ENCODE measurements around the gene ZNF555. TPM values are rescaled to one million over a fixed set of nuclear protein-coding genes. Genes with fewer than 3 reads are reported as not detected.

ZNF555 gene
- total and polyA plus RNA-seq, 2 of the 13 experiments (the other 11 are each of a cell fraction or from before 2014, with no cell fraction given), result 5.0 to 8.0 TPM

DNA sequence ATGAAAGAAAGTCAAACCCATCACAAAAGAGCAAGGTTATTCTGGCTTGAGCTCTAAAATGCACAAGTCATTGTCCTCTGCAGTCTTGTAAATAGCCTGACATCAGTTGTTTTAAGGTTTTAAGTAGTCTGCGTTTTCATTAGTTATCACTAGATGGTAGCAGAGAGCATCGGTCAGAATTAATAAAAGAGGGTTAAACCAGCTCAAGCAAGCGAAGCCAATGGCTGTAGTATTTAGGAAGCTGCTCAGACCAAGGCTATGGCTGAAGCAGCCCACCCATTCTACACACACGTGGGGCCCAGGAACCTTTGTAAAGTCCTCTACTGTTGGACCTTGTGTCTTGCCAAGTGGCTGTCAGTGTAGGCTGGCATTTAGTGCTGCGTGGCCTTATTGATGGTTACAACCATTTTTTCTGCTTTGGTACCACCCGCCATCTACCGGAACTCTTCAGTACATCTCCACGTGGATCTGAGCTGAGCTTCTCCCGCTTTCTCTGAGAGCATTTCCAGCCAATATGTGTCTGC is 46.2 kb downstream of the ZNF555 start (continued):
- TF ChIP-seq SMYD3 (CRISPR knock-in tag; IDR thresholded peaks at IDR 0.05) (no peak), FOXK2 (IDR thresholded peaks at IDR 0.05) (no peak), SRSF9 (IDR thresholded peaks at IDR 0.05; ENCODE audit: borderline replicate concordance, insufficient read depth, low read depth, low read length, poor library complexity, severe bottlenecking) (no peak), HMG20B (CRISPR knock-in tag; conservative IDR thresholded peaks at IDR 0.05) (no peak), MAFG (CRISPR knock-in tag; IDR thresholded peaks at IDR 0.05) (no peak), ZNF891 (CRISPR knock-in tag; IDR thresholded peaks at IDR 0.05) (no peak), FOXA3 (CRISPR knock-in tag; IDR thresholded peaks at IDR 0.05) (peak; percentile 47), MAX (IDR thresholded peaks at IDR 0.05) (peak; percentile 60), ZSCAN29 (CRISPR knock-in tag; conservative IDR thresholded peaks at IDR 0.05) (no peak), ZNF570 (CRISPR knock-in tag; IDR thresholded peaks at IDR 0.05; ENCODE audit: borderline replicate concordance) (no peak), THAP11 (CRISPR knock-in tag; IDR thresholded peaks at IDR 0.05) (peak; percentile 39), REXO4 (CRISPR knock-in tag; IDR thresholded peaks at IDR 0.05; ENCODE audit: borderline replicate concordance) (no peak), KMT2A (CRISPR knock-in tag; IDR thresholded peaks at IDR 0.05) (no peak), ZNF567 (CRISPR knock-in tag; IDR thresholded peaks at IDR 0.05; ENCODE audit: borderline replicate concordance) (no peak), CERS6 (CRISPR knock-in tag; IDR thresholded peaks at IDR 0.05) (no peak), MIXL1 (CRISPR knock-in tag; IDR thresholded peaks at IDR 0.05) (peak; percentile 54; the same call in 1 of the 2 replicates), CCDC6 (CRISPR knock-in tag; IDR thresholded peaks at IDR 0.05) (no peak)
- TF ChIP-seq, protein P1, sequence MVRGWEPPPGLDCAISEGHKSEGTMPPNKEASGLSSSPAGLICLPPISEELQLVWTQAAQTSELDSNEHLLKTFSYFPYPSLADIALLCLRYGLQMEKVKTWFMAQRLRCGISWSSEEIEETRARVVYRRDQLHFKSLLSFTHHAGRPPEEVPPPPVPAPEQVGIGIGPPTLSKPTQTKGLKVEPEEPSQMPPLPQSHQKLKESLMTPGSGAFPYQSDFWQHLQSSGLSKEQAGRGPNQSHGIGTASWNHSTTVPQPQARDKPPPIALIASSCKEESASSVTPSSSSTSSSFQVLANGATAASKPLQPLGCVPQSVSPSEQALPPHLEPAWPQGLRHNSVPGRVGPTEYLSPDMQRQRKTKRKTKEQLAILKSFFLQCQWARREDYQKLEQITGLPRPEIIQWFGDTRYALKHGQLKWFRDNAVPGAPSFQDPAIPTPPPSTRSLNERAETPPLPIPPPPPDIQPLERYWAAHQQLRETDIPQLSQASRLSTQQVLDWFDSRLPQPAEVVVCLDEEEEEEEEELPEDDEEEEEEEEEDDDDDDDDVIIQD (CRISPR knock-in tag; IDR thresholded peaks at IDR 0.05; ENCODE audit: low read depth), result no peak
- TF ChIP-seq, protein P2, sequence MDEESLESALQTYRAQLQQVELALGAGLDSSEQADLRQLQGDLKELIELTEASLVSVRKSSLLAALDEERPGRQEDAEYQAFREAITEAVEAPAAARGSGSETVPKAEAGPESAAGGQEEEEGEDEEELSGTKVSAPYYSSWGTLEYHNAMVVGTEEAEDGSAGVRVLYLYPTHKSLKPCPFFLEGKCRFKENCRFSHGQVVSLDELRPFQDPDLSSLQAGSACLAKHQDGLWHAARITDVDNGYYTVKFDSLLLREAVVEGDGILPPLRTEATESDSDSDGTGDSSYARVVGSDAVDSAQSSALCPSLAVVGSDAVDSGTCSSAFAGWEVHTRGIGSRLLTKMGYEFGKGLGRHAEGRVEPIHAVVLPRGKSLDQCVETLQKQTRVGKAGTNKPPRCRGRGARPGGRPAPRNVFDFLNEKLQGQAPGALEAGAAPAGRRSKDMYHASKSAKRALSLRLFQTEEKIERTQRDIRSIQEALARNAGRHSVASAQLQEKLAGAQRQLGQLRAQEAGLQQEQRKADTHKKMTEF (CRISPR knock-in tag; IDR thresholded peaks at IDR 0.05), result no peak
- TF ChIP-seq, protein P3, sequence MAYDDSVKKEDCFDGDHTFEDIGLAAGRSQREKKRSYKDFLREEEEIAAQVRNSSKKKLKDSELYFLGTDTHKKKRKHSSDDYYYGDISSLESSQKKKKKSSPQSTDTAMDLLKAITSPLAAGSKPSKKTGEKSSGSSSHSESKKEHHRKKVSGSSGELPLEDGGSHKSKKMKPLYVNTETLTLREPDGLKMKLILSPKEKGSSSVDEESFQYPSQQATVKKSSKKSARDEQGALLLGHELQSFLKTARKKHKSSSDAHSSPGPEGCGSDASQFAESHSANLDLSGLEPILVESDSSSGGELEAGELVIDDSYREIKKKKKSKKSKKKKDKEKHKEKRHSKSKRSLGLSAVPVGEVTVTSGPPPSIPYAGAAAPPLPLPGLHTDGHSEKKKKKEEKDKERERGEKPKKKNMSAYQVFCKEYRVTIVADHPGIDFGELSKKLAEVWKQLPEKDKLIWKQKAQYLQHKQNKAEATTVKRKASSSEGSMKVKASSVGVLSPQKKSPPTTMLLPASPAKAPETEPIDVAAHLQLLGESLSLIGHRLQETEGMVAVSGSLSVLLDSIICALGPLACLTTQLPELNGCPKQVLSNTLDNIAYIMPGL (CRISPR knock-in tag; IDR thresholded peaks at IDR 0.05; ENCODE audit: borderline replicate concordance in 1 of 2, low read depth in 1 of 2), result 0 out of 4 replicates have a peak, but pooled peaks of 1 of the 2 experiments have one; percentile 23
- TF ChIP-seq, protein P4, sequence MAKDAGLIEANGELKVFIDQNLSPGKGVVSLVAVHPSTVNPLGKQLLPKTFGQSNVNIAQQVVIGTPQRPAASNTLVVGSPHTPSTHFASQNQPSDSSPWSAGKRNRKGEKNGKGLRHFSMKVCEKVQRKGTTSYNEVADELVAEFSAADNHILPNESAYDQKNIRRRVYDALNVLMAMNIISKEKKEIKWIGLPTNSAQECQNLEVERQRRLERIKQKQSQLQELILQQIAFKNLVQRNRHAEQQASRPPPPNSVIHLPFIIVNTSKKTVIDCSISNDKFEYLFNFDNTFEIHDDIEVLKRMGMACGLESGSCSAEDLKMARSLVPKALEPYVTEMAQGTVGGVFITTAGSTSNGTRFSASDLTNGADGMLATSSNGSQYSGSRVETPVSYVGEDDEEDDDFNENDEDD (CRISPR knock-in tag; IDR thresholded peaks at IDR 0.05; ENCODE audit: borderline replicate concordance), result peak; percentile 53; the same call in 1 of the 2 replicates
- TF ChIP-seq, protein P5, sequence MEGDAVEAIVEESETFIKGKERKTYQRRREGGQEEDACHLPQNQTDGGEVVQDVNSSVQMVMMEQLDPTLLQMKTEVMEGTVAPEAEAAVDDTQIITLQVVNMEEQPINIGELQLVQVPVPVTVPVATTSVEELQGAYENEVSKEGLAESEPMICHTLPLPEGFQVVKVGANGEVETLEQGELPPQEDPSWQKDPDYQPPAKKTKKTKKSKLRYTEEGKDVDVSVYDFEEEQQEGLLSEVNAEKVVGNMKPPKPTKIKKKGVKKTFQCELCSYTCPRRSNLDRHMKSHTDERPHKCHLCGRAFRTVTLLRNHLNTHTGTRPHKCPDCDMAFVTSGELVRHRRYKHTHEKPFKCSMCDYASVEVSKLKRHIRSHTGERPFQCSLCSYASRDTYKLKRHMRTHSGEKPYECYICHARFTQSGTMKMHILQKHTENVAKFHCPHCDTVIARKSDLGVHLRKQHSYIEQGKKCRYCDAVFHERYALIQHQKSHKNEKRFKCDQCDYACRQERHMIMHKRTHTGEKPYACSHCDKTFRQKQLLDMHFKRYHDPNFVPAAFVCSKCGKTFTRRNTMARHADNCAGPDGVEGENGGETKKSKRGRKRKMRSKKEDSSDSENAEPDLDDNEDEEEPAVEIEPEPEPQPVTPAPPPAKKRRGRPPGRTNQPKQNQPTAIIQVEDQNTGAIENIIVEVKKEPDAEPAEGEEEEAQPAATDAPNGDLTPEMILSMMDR (CRISPR knock-in tag; IDR thresholded peaks at IDR 0.05), result peak; percentile 72
